ENCODE measurements around the gene ZNF679.
"Not testable (repeated sequence)": the region's sequence is repeated elsewhere in the genome, so short reads cannot be mapped to it uniquely, and the experiment has no call there.

ZNF679 gene

GRCh38 chr7:64316031-64316742 lies 87.9 kb downstream of the ZNF679 start:
- H3K27ac ChIP-seq (ENCODE audit: extremely low read depth, low read depth, low read length); H3K4me1 ChIP-seq (ENCODE audit: control insufficient read depth, insufficient read depth, low read length); H3K4me3 ChIP-seq (ENCODE audit: low read depth, low read length); H3K9me3 ChIP-seq (ENCODE audit: control insufficient read depth, insufficient read depth, low read depth, low read length); CTCF ChIA-PET: not testable (repeated sequence)
- POLR2A ChIA-PET = interaction anchor here (1.0 to 1.6 kb wide), 2 partner anchors 9 kb away, joined by 3 read pairs; no protein-coding TSS in a partner anchor
- H3K36me3 ChIP-seq (ENCODE audit: control insufficient read depth in 2 of 2, insufficient read depth in 1 of 2, low read length in 2 of 2) = peaks cover 0 to 14% of the 10 kb centered on the region in 2 experiments; a peak in 1 of 3 replicates
